Lower leg skin (tissue), 4 donors: Measurements from ENCODE around the gene ARHGAP8. TPM values are rescaled to one million over a fixed set of nuclear protein-coding genes. Genes with fewer than 3 reads are reported as not detected.

Experiments
- DNase-seq, 2 donors: peaks; one replicate each; pipeline ENCODE4 v3.0.0-alpha.2; 2019; ENCODE audit warnings: low spot score in 2 of 2
- H3K4me3 ChIP-seq: fragments of 200-600 bp; sonication (generic); 2 replicates; pipeline ENCODE4 v1.5.1; 2017; ENCODE audit warnings: mild to moderate bottlenecking, low read depth; ENCODE audit not compliant: poor library complexity, severe bottlenecking
- POLR2A ChIP-seq, 2 donors: fragments of 450-650 bp; IDR thresholded peaks; one replicate each; pipeline ENCODE4 v1.6.1; 2016 to 2017; ENCODE audit warnings: antibody characterized with exemption in 2 of 2, mild to moderate bottlenecking in 1 of 2, moderate library complexity in 1 of 2
- WGBS, 2 donors: methylation state at CpG; one replicate each; pipeline ENCODE4 v1.1.5; 2018; 5-methylcytosine and 5-hydroxymethylcytosine counted together
- intact Hi-C: fragments of 100-400 bp; cut with DNase I; formaldehyde crosslinking; loops from one replicate; pipeline ENCODE4 v1.15.0; 2023; ENCODE audit warnings: low total_unique reads
- total RNA-seq, 4 donors: library from RNA; depleted of rRNA; stranded (reverse); fragments of >200 nt; gene quantifications; one replicate each; pipeline ENCODE4 v1.1.0, GENCODE V29; 2016
- TF ChIP-seq, protein P1 (sequence below), 3 donors: fragments of 450-650 bp; IDR thresholded peaks; one replicate each; pipeline ENCODE4 v1.5.1; 2016; ENCODE audit warnings: antibody characterized with exemption in 3 of 3, mild to moderate bottlenecking in 3 of 3, moderate library complexity in 2 of 3

The ARHGAP8 gene
- total RNA-seq, 4 donors from 2014 or later: 2.9 to 3.4 (median 3.2) TPM

DNA sequence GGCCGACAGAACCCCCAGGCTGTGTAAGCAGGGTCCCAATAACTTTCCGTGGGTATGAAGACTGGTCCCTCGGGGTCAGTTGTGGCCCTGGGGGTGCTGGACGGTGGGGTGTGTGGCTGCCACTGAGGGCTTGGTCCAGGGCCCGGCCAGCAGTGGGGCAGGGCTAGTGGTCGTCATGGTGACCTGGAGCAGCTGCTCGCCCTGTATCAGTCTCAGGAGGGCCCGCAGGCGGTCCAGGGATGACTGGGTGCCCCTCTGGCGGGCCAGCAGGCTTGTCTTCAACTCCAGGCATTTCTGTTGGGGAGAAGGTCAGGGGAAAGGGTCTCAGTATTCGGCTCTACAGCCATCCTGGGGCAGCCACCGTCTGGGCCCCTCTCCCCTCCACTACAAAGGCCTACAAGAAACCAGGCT is 130.6 kb downstream of the ARHGAP8 start:
- peak in 1 of 2 donors; percentile 72 for DNase-seq
- no peak overlapping the region for H3K4me3 ChIP-seq
- WGBS, 2 donors: 80 to 82% methylated on average over 12 of the region's 12 CpGs
- TF ChIP-seq, protein P1, sequence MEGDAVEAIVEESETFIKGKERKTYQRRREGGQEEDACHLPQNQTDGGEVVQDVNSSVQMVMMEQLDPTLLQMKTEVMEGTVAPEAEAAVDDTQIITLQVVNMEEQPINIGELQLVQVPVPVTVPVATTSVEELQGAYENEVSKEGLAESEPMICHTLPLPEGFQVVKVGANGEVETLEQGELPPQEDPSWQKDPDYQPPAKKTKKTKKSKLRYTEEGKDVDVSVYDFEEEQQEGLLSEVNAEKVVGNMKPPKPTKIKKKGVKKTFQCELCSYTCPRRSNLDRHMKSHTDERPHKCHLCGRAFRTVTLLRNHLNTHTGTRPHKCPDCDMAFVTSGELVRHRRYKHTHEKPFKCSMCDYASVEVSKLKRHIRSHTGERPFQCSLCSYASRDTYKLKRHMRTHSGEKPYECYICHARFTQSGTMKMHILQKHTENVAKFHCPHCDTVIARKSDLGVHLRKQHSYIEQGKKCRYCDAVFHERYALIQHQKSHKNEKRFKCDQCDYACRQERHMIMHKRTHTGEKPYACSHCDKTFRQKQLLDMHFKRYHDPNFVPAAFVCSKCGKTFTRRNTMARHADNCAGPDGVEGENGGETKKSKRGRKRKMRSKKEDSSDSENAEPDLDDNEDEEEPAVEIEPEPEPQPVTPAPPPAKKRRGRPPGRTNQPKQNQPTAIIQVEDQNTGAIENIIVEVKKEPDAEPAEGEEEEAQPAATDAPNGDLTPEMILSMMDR (IDR thresholded peaks at IDR 0.05): no peak
- no peak for TF ChIP-seq POLR2A (IDR thresholded peaks at IDR 0.05)
- intact Hi-C loops: no loop called here

DNA sequence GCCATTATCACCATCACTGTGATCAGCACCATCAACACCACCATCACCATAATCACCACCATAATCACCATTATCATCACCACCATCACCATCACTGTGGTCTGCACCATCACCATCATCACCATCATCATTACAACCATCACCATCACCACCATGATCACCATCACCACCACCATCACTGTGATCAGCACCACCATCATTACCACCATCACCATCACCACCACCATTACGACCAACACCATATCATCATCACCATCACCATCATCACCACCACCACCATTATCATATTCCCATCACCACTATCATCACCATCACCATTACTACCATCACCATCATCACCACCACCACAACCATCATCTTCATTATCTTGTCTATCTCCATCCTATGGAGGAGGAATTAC is 132.2 kb downstream of the ARHGAP8 start:
- H3K4me3 ChIP-seq: no peak overlapping the region
- TF ChIP-seq, protein P1 (IDR thresholded peaks at IDR 0.05): no peak
- TF ChIP-seq POLR2A (IDR thresholded peaks at IDR 0.05): no peak
- WGBS, 2 donors: 97 to 100% methylated on average over 1 of the region's 1 CpG
- intact Hi-C loops: no loop called here
- DNase-seq: no peak

DNA sequence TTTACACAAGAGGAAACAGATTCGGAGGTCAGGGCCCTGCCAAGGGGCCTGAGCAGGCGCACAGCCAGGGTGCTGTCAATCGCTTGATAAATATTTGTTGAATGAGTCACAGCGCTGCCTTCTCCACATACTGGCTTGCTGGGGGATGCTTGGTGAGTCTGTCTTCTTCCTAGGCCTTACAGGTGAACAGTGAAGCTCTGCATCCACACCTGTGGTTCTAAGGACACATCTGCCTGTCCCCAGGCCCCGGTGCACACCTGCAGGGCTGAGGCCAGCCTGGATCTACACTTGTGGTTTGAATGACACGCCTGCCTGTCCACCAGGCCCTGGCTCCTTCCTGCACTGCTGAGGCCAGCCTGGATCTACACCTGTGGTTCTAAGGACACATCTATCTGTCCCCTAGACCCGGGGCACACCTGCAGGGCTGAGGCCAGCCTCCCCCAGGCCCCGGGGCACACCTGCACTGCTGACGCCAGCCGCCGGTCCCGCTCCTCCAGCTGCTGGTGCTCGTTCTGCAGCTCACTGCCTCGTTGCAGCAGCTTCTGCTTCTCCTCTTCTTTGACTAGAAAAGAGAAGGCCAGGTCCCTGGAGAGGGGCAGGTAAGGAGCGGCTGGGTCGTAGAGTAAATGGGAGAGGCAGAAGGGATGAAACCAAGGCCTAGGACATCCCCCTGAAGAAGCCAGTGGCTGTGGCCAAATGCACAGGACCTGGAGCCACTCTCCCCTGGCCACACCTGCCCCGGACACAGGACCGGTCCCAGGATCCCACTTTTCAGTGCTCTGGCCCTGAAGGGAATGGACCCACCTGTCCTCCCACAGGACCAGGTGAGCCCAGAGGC is 132.8 kb downstream of the ARHGAP8 start:
- TF ChIP-seq, protein P1 (IDR thresholded peaks at IDR 0.05): no peak
- intact Hi-C loops: no loop called here
- DNase-seq: peak in 1 of 2 donors; percentile 60
- H3K4me3 ChIP-seq: no peak overlapping the region
- WGBS, 2 donors: 88 to 91% methylated on average over 18 of the region's 18 CpGs

DNA sequence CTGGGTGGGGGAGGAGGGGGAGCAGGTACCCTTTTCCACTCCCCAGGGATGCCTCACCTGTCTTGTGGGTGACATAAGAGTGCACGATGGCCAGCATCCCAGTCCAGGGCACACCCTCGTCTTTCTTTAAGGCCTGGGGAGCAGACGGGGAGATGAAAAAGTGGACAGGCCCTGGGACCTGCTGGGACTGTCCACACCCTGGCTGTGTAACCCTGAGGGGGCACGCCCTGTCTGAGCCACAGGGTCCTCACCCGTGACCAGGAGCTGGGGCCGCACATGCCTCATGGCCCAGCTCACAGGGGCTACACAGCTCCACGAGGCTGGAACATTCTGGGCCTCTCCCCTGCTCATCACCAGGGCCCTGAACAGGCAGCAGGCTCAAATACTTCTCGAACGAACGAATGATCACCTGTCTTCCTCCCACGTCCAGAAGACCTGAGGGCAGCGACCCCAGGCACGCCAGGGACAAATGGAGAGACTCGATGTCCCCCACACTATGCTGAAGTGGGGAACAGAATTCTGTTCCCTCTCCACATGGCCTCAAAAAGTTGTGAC is 133.5 kb downstream of the ARHGAP8 start:
- intact Hi-C loops: no loop called here
- peak in 1 of 2 donors; percentile 54 for DNase-seq
- WGBS, 2 donors: 87 to 93% methylated on average over 14 of the region's 14 CpGs
- no peak for TF ChIP-seq POLR2A (IDR thresholded peaks at IDR 0.05)
- TF ChIP-seq, protein P1 (IDR thresholded peaks at IDR 0.05): no peak
- no peak overlapping the region for H3K4me3 ChIP-seq

DNA sequence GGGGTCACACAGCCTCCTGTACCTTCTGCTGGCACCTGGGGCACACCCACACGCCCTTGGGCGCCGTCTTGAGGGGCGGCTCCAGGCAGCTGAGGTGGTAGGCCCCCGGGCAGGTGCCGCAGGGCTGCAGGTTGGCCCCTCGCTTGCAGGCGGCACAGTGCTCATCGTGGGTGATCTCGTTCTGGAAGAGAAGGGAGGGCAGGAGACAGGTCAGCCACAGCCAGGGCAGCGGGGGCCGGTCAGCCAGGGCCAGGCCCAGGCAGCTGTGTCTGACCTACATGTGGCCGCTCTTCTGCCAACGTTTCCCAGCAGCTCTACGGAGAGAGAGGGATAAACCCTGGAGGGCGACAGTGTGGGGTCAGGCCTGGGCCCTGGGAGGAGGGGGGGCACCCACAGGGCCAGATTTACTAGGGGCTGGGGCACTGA is 135.6 kb downstream of the ARHGAP8 start:
- intact Hi-C loops: no loop called here

More for the DNA sequence above, 135.6 kb downstream of the ARHGAP8 start:
- TF ChIP-seq POLR2A (IDR thresholded peaks at IDR 0.05): no peak
- TF ChIP-seq, protein P1 (IDR thresholded peaks at IDR 0.05): no peak
- no peak overlapping the region for H3K4me3 ChIP-seq
- peak in 1 of 2 donors; percentile 56 for DNase-seq
- WGBS, 2 donors: 73 to 82% methylated on average over 16 of the region's 16 CpGs
